HEK293T (cell line): Measurements from ENCODE around the gene PDE7B.

Experiments
- ARNT ChIP-seq: fragments of 450-650 bp; IDR thresholded peaks from 2 replicates; pipeline ENCODE4 v1.6.1; 2017; ENCODE audit warnings: mild to moderate bottlenecking
- BHLHE40 ChIP-seq: fragments of 450-650 bp; IDR thresholded peaks from 2 replicates; pipeline ENCODE4 v1.6.1; 2016; ENCODE audit warnings: mild to moderate bottlenecking, moderate library complexity, borderline replicate concordance
- ELF4 ChIP-seq: fragments of 450-650 bp; IDR thresholded peaks from 2 replicates; pipeline ENCODE4 v1.6.1; 2017; ENCODE audit warnings: antibody characterized with exemption
- FOXA1 ChIP-seq: fragments of 450-650 bp; IDR thresholded peaks from 2 replicates; pipeline ENCODE4 v1.6.1; 2016; ENCODE audit warnings: mild to moderate bottlenecking
- FOXK2 ChIP-seq: fragments of 450-650 bp; IDR thresholded peaks from 2 replicates; pipeline ENCODE4 v1.6.1; 2016; ENCODE audit warnings: mild to moderate bottlenecking
- FOXM1 ChIP-seq: fragments of 450-650 bp; IDR thresholded peaks from 2 replicates; pipeline ENCODE4 v1.6.1; 2017; ENCODE audit warnings: mild to moderate bottlenecking, borderline replicate concordance
- HDGF ChIP-seq: fragments of 450-650 bp; IDR thresholded peaks from 2 replicates; pipeline ENCODE4 v1.6.1; 2017; ENCODE audit warnings: antibody characterized with exemption, borderline replicate concordance
- L3MBTL2 ChIP-seq: fragments of 450-650 bp; conservative IDR thresholded peaks from 2 replicates; pipeline ENCODE4 v1.6.1; 2016; ENCODE audit warnings: mild to moderate bottlenecking
- SP1 ChIP-seq: fragments of 450-650 bp; IDR thresholded peaks from 2 replicates; pipeline ENCODE4 v1.6.1; 2017
- SUZ12 ChIP-seq: fragments of 450-650 bp; IDR thresholded peaks from 2 replicates; pipeline ENCODE4 v1.6.1; 2016; ENCODE audit warnings: mild to moderate bottlenecking
- TARDBP ChIP-seq: fragments of 450-650 bp; IDR thresholded peaks from 2 replicates; pipeline ENCODE4 v1.6.1; 2016
- ZNF384 ChIP-seq: fragments of 450-650 bp; IDR thresholded peaks from 2 replicates; pipeline ENCODE4 v1.6.1; 2016
- TF ChIP-seq, protein P1 (sequence below): fragments of 450-650 bp; IDR thresholded peaks from 2 replicates; pipeline ENCODE4 v1.6.1; 2016

DNA sequence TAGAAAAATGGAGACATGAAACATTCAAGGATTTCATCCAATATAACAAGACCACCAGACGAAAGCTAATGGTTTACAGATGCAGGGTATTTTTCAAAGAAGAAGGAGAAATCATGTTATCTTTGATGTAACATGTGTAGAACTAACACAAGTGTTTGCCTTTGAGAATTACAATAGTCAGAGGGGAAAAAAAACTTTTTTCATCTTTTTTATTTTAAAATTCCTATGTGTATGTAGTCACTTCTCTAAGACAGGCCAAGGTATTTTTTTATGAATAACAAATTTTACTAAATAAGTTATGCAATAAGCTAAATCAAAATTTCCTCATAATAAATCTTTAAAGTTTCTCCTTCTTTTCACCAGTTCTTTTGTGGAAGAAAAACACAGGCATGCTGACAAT is 161.4 kb downstream of the PDE7B start:
- no peak for TF ChIP-seq FOXM1
- no peak for TF ChIP-seq HDGF
- no peak for TF ChIP-seq ELF4
- no peak for TF ChIP-seq SUZ12
- TF ChIP-seq ZNF384: no peak
- no peak for TF ChIP-seq L3MBTL2
- TF ChIP-seq TARDBP: no peak
- no peak for TF ChIP-seq SP1
- TF ChIP-seq, protein P1, sequence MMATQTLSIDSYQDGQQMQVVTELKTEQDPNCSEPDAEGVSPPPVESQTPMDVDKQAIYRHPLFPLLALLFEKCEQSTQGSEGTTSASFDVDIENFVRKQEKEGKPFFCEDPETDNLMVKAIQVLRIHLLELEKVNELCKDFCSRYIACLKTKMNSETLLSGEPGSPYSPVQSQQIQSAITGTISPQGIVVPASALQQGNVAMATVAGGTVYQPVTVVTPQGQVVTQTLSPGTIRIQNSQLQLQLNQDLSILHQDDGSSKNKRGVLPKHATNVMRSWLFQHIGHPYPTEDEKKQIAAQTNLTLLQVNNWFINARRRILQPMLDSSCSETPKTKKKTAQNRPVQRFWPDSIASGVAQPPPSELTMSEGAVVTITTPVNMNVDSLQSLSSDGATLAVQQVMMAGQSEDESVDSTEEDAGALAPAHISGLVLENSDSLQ: no peak
- TF ChIP-seq ARNT: no peak
- no peak for TF ChIP-seq FOXK2
- TF ChIP-seq BHLHE40: no peak
- TF ChIP-seq FOXA1: no peak
